ENCODE results near the gene GMFB.

Gene GMFB

DNA sequence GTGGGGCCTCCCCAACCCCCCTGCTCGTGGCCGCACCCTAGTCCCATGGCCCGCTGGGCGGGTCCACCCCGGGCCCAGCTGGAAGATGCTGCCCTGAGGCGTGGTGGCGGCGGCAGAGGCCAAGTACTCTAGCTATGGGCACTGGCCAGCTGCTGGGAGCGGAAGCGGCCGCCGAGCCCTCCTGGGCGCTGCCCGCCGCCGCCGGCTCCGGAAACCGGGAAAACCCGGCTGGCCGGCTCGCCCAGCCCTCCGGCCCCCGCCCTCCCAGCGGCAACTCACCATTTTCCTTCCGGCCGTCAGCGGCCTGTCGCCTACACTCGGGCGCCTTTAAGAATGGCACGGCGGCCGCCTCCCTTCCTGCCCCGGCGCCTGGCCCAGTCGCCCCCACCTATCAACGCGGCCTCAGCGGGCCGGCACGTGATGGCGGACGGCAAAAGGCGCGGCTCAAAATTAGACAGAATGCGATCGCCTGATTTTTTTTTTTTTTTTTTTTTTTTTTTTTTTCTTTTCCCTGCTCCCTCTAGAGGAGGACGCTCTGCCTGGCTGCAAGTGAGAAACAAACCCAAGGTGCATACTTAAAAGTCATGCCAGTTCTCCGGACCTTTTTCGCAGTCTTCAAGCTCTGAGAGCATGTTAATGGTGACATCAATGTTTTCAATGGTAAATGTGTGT is at the start of gene GMFB:
Gene GMFB, minus strand, starts transcription at position 335 of the 672 bp plus-strand sequence. Its CDS starts 53 bp downstream, at position 282.
- TF ChIP-seq, protein P1, sequence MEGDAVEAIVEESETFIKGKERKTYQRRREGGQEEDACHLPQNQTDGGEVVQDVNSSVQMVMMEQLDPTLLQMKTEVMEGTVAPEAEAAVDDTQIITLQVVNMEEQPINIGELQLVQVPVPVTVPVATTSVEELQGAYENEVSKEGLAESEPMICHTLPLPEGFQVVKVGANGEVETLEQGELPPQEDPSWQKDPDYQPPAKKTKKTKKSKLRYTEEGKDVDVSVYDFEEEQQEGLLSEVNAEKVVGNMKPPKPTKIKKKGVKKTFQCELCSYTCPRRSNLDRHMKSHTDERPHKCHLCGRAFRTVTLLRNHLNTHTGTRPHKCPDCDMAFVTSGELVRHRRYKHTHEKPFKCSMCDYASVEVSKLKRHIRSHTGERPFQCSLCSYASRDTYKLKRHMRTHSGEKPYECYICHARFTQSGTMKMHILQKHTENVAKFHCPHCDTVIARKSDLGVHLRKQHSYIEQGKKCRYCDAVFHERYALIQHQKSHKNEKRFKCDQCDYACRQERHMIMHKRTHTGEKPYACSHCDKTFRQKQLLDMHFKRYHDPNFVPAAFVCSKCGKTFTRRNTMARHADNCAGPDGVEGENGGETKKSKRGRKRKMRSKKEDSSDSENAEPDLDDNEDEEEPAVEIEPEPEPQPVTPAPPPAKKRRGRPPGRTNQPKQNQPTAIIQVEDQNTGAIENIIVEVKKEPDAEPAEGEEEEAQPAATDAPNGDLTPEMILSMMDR (IDR thresholded peaks at IDR 0.05; ENCODE audit: extremely low read depth, insufficient read depth, missing control alignments): peak; percentile 24
- in situ Hi-C loops (cut with MboI; ENCODE audit: low pct_unique_long_range_greater_than_20kb, low sequenced_read_pairs, unreplicated experiment): no loop called here
- peak; percentile 94 for DNase-seq (ENCODE audit: low spot score)

DNA sequence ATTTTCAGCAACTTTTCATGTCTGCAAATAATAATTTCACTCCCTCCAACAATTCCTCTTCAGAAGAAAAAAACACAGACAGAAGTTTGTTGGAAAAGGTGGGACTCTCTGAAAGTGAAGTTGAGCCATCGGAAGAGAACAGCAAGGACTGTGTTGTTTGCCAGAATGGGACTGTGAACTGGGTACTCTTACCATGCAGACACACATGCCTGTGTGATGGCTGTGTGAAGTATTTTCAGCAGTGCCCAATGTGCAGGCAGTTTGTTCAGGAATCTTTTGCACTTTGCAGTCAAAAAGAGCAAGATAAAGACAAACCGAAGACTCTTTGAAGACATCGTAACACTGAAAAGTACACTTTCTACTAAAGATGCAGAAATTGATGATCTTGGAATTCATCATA is 49.3 kb upstream of the GMFB start:
- DNase-seq (ENCODE audit: low spot score): no peak
- in situ Hi-C loops (cut with MboI; ENCODE audit: low pct_unique_long_range_greater_than_20kb, low sequenced_read_pairs, unreplicated experiment): no loop called here
- TF ChIP-seq, protein P1 (IDR thresholded peaks at IDR 0.05; ENCODE audit: extremely low read depth, insufficient read depth, missing control alignments): no peak

DNA sequence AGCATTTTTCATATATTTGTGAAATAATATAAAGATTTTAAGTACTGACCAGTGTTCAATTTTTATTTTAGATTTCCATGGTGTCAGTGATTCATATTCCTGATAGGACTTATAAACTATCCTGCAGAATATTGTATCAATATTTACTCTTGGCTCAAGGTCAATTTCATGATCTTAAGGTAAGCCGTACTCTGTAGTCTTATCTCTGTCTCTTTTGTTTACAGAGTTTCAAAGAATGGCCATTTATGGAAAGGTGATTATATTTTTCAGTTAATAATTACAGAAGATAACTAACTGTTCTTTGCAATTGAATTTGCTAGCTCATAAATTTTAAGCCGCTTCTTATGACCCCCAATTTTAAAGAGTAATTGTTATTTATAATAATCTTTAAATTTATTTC is 48.9 kb upstream of the GMFB start:
- in situ Hi-C loops (cut with MboI; ENCODE audit: low pct_unique_long_range_greater_than_20kb, low sequenced_read_pairs, unreplicated experiment): no loop called here
- TF ChIP-seq, protein P1 (IDR thresholded peaks at IDR 0.05; ENCODE audit: extremely low read depth, insufficient read depth, missing control alignments): no peak

DNA sequence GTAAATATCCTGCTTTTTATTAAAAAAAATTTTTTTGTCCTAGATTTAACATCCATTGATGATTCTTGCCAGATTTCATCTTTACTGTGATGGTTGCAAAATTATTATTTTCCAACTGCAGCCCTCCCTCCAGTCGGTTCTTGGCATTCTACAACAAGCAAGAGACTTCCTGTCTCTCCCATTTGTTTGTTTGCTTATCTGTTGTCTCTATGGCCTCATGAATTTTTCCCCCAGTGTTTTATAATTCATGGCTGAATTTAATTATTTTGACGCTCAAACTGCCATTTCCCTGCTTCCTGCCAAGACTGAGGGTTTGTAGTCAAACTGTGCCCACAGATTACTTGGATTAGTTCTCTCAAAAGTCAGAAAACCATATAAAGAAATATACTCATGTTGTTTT is 46.9 kb upstream of the GMFB start:
- TF ChIP-seq, protein P1 (IDR thresholded peaks at IDR 0.05; ENCODE audit: extremely low read depth, insufficient read depth, missing control alignments): no peak
- in situ Hi-C loops (cut with MboI; ENCODE audit: low pct_unique_long_range_greater_than_20kb, low sequenced_read_pairs, unreplicated experiment): no loop called here
- no peak for DNase-seq (ENCODE audit: low spot score)

More for the DNA sequence above, 48.9 kb upstream of the GMFB start:
- DNase-seq (ENCODE audit: low spot score): no peak

DNA sequence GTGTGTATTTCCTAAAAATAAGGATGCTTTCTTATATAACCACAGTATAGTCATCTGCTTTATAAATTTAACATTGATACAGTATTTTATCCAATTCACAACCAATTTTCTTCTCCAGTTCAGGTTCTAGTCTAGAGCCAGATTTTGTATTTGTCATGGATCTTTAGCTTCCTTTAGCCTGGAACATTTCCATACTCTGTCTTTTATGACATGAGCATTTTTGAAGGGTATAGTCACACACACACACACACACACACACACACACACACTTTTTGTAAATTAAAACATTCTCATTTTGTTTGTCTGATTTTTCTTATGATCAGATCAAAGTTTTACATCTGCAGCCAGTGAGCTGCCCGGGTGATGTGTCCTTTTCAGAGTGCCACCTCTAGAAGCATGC is 46.3 kb upstream of the GMFB start:
- TF ChIP-seq, protein P1 (IDR thresholded peaks at IDR 0.05; ENCODE audit: extremely low read depth, insufficient read depth, missing control alignments): no peak
- no peak for DNase-seq (ENCODE audit: low spot score)
- in situ Hi-C loops (cut with MboI; ENCODE audit: low pct_unique_long_range_greater_than_20kb, low sequenced_read_pairs, unreplicated experiment): no loop called here

DNA sequence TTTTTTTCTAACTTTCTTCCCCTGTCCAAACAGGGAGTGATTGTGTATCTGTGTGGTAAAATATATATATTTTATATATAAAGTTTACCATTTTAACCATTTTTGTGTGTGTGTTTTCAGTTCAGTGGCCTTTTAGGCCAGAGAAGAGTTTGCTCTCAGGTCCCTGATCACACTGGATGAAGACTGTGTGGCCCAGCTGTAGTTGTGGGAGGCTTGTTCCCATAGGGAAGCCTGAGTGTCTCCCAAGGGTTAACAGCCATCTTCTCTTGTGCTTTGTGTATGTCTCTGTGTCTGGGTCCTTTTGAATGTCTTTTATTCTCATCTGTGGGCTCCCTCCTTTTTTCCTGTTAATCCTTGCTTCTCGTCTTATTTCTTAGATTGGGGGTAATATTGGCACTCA is 44.3 kb upstream of the GMFB start:
- TF ChIP-seq, protein P1 (IDR thresholded peaks at IDR 0.05; ENCODE audit: extremely low read depth, insufficient read depth, missing control alignments): no peak
- in situ Hi-C loops (cut with MboI; ENCODE audit: low pct_unique_long_range_greater_than_20kb, low sequenced_read_pairs, unreplicated experiment): no loop called here
- no peak for DNase-seq (ENCODE audit: low spot score)

Measured in GM13977 (cell line).